GM21515 (cell line): ENCODE data around the gene LRIT2.

ENCODE experiments used
- ATAC-seq: cut with Tn5 transposase; IDR thresholded peaks from one replicate; pipeline ENCODE4 v1.9.1; 2021; ENCODE audit not compliant: unreplicated experiment

Gene LRIT2

GRCh38 chr10:84205853-84206525 is 19.4 kb downstream of the LRIT2 start:
- ATAC-seq = no peak

GRCh38 chr10:84205049-84205852 is 20.1 kb downstream of the LRIT2 start:
- peak; percentile 87 for ATAC-seq

- ATAC-seq = no peak
Measured at GRCh38 chr10:84204610-84205009, 20.7 kb downstream of the LRIT2 start.

DNA sequence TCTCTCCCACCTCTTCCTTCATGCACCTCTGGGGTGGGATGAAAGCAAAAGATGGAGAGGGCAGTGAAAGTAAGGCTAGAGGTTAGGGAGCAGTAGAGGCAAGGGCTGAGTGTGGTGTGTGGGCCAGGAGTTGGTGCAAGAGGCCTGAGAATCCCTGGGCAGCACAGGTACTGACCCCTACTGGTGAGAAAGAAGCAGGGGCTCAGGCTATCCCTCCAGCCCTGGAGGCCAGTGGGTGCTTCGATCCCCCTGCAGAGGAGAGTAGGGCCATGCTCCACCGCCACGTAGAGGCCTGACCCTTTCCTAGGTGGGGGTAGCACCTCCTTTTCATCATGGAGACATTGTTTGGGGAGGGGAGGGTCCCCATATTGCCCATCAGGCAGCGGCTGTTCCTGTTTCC is 21.2 kb downstream of the LRIT2 start:
- peak; percentile 53 for ATAC-seq

GRCh38 chr10:84202349-84202748 is 23.0 kb downstream of the LRIT2 start:
- ATAC-seq = no peak

- ATAC-seq = no peak
Measured at GRCh38 chr10:84201682-84202081, 23.7 kb downstream of the LRIT2 start.

DNA sequence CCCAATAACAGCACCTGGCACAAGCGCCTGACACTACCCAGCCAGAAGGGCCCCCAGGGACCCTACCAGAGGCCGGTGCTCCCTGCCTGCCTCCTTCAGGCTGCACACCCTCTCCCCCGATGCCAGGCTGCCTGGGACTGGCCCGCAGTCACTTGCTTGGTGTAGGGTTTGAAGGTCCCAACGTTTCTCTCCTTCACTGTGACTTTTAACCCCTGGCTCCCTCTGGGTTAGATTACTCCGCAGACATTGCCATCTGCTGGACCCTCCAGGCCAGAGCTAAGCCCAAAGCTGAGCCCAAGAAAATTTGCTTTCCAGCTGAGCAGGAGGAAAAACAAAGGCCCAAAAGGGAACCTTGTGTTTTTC is 24.1 kb downstream of the LRIT2 start:
- no peak for ATAC-seq

DNA sequence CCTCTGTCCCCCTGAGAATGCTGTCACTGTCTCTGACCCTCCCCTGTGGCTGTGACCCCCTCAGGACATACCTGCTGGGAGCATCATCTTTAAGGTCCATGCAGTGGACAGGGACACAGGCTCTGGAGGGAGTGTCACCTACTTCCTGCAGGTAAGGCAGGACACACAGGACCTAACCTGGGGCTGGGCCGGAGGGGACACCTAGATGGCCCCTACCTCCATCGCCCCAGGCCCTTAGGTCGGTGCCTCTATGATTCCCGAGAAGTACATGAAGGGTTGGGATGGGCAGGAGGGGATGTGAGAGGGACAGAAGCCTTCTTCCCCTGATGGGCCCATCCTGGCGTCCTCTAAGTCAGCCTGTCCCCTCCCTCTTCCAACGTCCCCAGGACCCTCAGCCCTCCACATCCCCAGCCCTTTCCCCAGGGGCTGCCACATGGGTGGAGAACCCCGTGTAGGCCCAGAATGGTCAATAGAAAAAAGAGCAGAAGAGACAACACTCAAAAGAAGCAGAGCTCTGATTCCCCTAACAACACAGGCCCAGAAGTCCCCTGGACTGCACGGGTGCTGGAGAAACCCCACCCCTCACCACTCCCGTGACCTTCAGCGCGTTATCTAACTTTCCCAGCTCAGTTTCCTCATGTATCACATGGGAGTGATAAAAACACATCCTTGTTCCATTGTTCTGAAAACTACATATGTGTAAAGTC is 24.7 kb downstream of the LRIT2 start:
- ATAC-seq = no peak

GRCh38 chr10:84198206-84198915 is 27.0 kb downstream of the LRIT2 start:
- no peak for ATAC-seq

DNA sequence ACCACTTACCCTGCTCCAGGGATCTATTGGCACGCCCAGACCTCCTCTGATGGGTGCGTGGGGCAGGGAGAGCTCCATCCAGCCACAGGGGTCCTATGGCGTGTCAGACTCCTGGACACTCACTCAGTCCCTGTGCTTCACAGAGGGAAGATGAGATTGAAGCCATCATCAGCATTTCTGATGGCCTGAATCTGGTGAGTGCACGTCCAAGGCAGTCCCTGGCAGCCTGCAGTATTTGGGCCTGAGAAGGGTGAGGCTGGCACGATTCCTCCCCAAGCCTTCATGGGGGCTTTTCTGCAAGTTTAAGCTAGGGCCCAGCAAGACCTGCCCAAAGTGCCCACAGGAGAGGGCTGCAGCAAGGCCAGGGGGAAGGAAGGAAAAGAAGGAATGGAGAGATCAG is 27.7 kb downstream of the LRIT2 start:
- no peak for ATAC-seq

DNA sequence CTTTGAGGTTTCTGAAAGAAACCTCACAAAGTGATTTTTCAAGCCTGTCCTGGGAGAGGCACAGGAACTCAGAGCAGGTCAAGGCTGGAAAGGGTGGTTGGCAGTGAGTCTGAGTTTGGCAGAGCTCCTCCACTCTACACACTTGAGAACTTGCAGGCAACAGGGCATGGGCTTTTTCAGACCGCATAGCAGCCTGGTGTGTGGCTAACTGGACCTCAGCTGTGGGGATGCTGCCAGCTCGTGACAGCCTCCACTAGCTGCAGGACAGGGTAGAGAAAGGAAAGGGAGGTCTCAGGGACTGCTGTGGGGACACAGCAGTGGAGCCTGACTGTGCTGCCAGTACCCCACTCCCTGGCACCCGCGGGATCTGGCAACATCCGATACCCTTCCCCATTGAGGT is 28.4 kb downstream of the LRIT2 start:
- no peak for ATAC-seq

GRCh38 chr10:84196083-84196482 is 29.3 kb downstream of the LRIT2 start:
- ATAC-seq = no peak

DNA sequence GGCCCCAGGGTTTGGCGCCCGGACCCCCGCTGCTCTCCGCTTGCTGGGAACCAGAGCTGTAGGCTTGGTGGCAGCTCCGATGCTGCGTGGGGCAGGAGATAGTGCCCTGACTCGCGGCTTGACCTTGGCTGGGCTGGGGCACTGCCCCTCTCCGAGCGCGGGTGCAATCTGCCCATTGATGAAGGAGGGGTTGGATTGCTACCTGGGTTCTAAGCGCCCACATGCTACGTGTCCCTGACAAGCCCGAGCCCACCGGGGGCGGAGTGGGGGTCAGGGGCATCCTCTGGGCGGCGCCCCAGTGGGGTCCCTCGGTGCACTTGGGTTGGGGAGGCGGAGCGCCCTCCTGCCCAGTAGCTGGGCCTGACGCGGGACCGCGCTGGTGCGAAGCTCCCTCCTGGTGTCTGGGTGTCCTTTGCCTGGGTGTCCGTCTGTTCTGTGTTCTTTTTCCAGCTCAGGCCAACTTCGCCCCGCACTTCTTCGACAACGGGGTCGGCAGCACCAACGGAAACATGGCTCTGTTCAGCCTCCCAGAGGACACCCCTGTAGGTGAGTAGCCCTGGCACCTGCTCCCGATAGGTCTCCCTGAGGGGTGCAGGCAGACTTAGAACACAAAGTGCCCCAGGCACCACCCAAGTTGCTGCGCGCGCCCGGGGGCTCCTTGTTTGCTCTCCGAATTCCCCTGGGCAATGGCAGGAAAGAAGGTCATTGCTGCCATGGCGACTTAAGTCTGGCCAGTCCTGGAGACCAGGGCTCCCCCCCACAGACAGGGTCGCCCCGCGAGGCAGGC is 30.1 kb downstream of the LRIT2 start:
- ATAC-seq = no peak

DNA sequence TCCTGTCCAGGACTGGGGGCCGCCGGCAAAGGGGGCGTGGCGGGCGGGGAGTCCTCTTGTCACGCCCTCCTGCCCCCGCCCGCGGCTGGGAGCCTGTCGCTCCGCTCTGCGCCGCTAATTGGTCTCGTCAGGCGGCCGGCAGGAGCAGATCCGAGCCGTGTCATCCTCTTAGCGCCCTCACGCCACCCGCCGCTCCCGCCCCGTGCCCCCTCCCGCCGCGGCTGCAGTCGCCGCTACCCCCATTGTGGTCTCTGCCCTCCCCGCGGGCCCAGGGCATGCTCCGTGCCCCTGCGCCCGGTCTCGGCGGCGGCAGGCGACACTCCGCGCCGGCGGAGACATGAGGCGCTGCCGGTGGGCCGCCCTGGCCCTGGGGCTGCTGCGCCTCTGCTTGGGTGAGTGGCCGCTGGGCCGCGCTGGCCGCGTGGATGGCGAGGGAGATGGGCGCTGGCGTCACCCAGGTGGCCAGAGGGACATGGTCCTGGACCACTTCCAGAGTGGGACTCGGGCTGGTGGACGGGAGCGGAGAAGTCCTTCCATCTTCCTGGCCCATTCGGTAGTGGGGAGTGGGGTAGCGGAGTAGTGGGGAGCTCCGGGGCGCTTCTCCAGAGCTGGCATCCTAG is 30.8 kb downstream of the LRIT2 start, which contains the start of gene CDHR1:
Gene CDHR1, plus strand, starts transcription at position 114 of the 620 bp plus-strand sequence. Its CDS starts 224 bp downstream, at position 338.
- peak; percentile 77 for ATAC-seq

DNA sequence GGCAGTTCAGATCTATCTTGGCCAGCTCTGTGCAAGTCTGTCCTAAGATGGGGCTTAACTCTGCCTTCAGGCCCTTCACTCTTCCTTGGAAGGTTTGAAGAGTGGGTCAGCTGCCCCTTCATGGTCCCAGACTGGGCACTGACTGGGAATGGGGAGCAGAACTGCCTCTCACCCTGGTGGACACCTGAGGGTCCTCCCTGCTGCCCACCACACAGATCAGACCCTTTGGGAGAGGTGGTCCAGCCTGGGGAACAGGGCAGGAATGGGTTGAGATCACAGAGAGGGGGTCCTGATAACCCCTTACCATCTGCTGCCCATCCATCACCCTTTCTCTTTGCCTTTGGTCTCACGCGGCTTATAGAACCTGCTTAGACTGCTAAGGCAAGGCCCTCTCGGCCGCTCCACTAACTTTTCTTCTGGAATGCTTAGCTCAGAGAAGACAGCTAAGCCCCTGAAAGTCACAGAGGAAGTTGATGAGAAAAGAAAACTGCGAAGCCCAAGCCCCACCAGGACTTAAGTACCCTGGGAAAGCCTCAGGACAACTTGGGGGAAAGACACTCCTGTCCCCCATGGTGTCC is 31.4 kb downstream of the LRIT2 start:
- peak; percentile 19 for ATAC-seq

DNA sequence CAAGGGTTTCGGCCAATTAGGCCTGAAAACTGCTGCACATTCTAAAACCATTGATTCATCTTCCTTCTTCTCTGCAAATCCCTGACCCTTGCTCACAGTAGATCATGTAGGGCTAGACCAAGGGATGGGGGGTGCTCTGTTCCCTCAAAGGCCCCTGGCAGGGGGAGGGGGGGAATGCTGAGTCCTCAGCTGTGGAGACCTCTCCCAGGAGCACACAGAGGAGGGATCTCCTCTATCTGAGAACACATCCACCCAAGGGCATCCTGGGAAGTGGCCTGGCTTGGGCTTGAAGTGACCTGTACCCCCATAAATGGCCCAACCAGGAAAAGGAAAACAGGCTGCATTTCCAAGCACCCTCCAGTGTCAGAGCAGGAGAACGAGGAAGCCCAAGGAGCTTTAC is 32.0 kb downstream of the LRIT2 start:
- no peak for ATAC-seq

- no peak for ATAC-seq
Measured at GRCh38 chr10:84191106-84191505, 34.2 kb downstream of the LRIT2 start.

DNA sequence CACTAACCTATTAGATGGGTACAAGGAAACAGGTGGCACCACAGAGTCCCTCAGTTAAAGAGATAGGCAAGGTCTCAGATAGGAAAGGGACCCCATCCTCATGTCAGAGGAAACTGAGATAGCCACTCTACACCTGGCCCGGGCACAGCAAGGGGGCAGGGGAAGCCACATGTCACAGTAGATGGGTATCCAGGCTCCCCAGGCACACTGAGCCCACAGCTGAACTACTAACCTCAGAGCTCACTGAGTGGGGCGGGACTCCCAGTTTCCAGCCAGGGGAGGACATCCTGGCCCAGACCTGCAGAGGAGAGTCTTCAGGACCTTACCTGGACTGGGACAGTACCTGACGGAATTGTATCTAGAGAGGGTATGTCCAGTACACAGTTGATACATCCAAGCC is 34.7 kb downstream of the LRIT2 start:
- no peak for ATAC-seq

- ATAC-seq = no peak
Measured at GRCh38 chr10:84188815-84189214, 36.5 kb downstream of the LRIT2 start.
